ENCODE results near the gene ENPP7.

Gene ENPP7

DNA sequence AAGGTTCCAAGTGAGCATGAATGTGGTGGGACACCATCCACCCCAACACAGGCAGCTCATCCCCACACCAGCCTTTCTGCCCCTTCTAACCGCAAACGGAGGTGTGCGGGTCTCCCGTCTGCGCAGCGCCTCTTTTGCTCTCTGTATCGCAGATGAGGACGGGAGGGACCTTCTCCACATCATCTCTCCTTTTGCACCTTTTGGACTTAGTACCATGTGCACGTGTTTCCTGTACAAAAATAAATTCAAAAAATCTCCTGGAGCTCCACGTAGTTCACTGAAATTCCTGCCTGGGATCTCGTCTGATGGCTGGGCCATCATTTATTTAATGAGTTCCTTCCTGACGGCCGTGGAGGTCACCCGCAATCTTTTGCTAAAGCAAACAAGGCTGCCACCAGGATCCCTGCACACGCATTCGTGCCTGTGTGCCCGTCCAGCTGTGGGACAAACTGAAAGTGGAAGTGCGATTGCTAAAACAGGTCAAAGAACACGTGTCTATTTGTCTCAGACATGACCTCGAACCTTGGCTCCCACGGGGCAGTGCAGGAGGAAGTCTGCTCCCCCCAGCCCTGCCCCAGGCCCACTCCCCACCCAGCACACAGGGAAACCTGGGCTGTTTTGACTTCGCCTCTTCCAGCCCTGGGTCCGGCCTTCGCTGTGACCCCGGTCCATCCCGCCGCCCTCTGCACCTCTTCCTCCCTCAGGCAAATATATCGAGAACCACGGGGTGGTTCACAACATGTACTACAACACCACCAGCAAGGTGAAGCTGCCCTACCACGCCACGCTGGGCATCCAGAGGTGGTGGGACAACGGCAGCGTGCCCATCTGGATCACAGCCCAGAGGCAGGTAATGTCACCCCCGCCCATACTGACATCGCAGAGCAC, 2.3 kb downstream of the ENPP7 start:
- no peaks in the 10 kb centered on the region for H3K79me2 ChIP-seq (ENCODE audit: insufficient read depth, low read length)
- H3K9me2 ChIP-seq (replicated peaks; ENCODE audit: insufficient read depth, low read length): no peaks in the 10 kb centered on the region
- no peaks in the 10 kb centered on the region for H4K20me1 ChIP-seq (ENCODE audit: low read depth, low read length)
- H3K9me3 ChIP-seq (ENCODE audit: insufficient read depth, low read length): no peaks in the 10 kb centered on the region
- H3F3A ChIP-seq (ENCODE audit: insufficient read depth): no peaks in the 10 kb centered on the region
- H3K4me3 ChIP-seq (ENCODE audit: insufficient read depth, low read length, poor library complexity, severe bottlenecking): no peak overlapping the region
- H3K4me2 ChIP-seq (ENCODE audit: low read depth, low read length, poor library complexity, severe bottlenecking): no peak overlapping the region
- no peaks in the 10 kb centered on the region for H3K27me3 ChIP-seq (ENCODE audit: low read length)
- no peaks in the 10 kb centered on the region for H3K36me3 ChIP-seq (ENCODE audit: low read length)
- TF ChIP-seq EZH2phosphoT487 (conservative IDR thresholded peaks at IDR 0.05; ENCODE audit: low read length): no peak
- TF ChIP-seq, protein P1, sequence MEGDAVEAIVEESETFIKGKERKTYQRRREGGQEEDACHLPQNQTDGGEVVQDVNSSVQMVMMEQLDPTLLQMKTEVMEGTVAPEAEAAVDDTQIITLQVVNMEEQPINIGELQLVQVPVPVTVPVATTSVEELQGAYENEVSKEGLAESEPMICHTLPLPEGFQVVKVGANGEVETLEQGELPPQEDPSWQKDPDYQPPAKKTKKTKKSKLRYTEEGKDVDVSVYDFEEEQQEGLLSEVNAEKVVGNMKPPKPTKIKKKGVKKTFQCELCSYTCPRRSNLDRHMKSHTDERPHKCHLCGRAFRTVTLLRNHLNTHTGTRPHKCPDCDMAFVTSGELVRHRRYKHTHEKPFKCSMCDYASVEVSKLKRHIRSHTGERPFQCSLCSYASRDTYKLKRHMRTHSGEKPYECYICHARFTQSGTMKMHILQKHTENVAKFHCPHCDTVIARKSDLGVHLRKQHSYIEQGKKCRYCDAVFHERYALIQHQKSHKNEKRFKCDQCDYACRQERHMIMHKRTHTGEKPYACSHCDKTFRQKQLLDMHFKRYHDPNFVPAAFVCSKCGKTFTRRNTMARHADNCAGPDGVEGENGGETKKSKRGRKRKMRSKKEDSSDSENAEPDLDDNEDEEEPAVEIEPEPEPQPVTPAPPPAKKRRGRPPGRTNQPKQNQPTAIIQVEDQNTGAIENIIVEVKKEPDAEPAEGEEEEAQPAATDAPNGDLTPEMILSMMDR (IDR thresholded peaks at IDR 0.05; ENCODE audit: insufficient read depth, low read length, poor library complexity, severe bottlenecking): no peak
- H2AFZ ChIP-seq (ENCODE audit: low read depth, low read length, severe bottlenecking): no peak overlapping the region
- no peak overlapping the region for H3K27ac ChIP-seq (ENCODE audit: low read depth, low read length)
- no peak overlapping the region for H3K9ac ChIP-seq (ENCODE audit: low read length)

DNA sequence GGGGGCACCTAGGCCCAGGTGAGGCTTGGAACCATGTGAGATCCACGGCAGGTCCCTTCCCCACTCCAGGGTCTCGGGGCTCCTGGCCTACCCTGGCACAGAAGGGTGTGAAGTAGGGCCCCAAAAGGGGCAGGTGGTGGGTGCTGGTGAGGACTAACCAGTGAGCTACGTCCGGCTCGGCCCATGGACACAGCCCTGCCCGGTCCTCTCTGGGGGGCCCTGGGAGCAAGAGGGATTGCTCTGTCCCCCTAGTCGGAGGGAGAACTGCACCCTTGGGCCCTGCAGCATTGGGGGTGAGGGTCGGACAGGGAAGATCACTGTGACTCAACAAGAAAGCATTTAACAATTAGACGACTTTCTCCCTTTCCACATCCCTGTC, 2.9 kb downstream of the ENPP7 start:
- no peaks in the 10 kb centered on the region for H3F3A ChIP-seq (ENCODE audit: insufficient read depth)
- no peaks in the 10 kb centered on the region for H3K36me3 ChIP-seq (ENCODE audit: low read length)
- no peaks in the 10 kb centered on the region for H3K9me2 ChIP-seq (replicated peaks; ENCODE audit: insufficient read depth, low read length)
- H3K79me2 ChIP-seq (ENCODE audit: insufficient read depth, low read length): no peaks in the 10 kb centered on the region
- H3K4me2 ChIP-seq (ENCODE audit: low read depth, low read length, poor library complexity, severe bottlenecking): no peak overlapping the region
- H3K9me3 ChIP-seq (ENCODE audit: insufficient read depth, low read length): no peaks in the 10 kb centered on the region
- no peak overlapping the region for H3K4me3 ChIP-seq (ENCODE audit: insufficient read depth, low read length, poor library complexity, severe bottlenecking)
- H3K27ac ChIP-seq (ENCODE audit: low read depth, low read length): no peak overlapping the region
- H3K27me3 ChIP-seq (ENCODE audit: low read length): no peaks in the 10 kb centered on the region
- no peak for TF ChIP-seq EZH2phosphoT487 (conservative IDR thresholded peaks at IDR 0.05; ENCODE audit: low read length)
- TF ChIP-seq, protein P1 (IDR thresholded peaks at IDR 0.05; ENCODE audit: insufficient read depth, low read length, poor library complexity, severe bottlenecking): no peak
- H4K20me1 ChIP-seq (ENCODE audit: low read depth, low read length): no peaks in the 10 kb centered on the region
- no peak overlapping the region for H3K9ac ChIP-seq (ENCODE audit: low read length)
- H2AFZ ChIP-seq (ENCODE audit: low read depth, low read length, severe bottlenecking): no peak overlapping the region

DNA sequence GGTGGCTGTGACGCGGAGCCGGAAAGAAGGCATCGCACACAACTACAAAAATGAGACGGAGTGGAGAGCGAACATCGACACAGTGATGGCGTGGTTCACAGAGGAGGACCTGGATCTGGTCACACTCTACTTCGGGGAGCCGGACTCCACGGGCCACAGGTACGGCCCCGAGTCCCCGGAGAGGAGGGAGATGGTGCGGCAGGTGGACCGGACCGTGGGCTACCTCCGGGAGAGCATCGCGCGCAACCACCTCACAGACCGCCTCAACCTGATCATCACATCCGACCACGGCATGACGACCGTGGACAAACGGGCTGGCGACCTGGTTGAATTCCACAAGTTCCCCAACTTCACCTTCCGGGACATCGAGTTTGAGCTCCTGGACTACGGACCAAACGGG, 4.4 kb downstream of the ENPP7 start:
- H3K4me3 ChIP-seq (ENCODE audit: insufficient read depth, low read length, poor library complexity, severe bottlenecking): no peak overlapping the region
- no peak overlapping the region for H3K27ac ChIP-seq (ENCODE audit: low read depth, low read length)
- no peaks in the 10 kb centered on the region for H3K79me2 ChIP-seq (ENCODE audit: insufficient read depth, low read length)
- no peaks in the 10 kb centered on the region for H3K36me3 ChIP-seq (ENCODE audit: low read length)
- H3K27me3 ChIP-seq (ENCODE audit: low read length): no peaks in the 10 kb centered on the region
- TF ChIP-seq EZH2phosphoT487 (conservative IDR thresholded peaks at IDR 0.05; ENCODE audit: low read length): no peak
- TF ChIP-seq, protein P1 (IDR thresholded peaks at IDR 0.05; ENCODE audit: insufficient read depth, low read length, poor library complexity, severe bottlenecking): no peak
- no peaks in the 10 kb centered on the region for H3F3A ChIP-seq (ENCODE audit: insufficient read depth)
- H3K9ac ChIP-seq (ENCODE audit: low read length): no peak overlapping the region
- no peak overlapping the region for H2AFZ ChIP-seq (ENCODE audit: low read depth, low read length, severe bottlenecking)
- H4K20me1 ChIP-seq (ENCODE audit: low read depth, low read length): no peaks in the 10 kb centered on the region
- no peaks in the 10 kb centered on the region for H3K9me2 ChIP-seq (replicated peaks; ENCODE audit: insufficient read depth, low read length)
- H3K9me3 ChIP-seq (ENCODE audit: insufficient read depth, low read length): no peaks in the 10 kb centered on the region
- no peak overlapping the region for H3K4me2 ChIP-seq (ENCODE audit: low read depth, low read length, poor library complexity, severe bottlenecking)
